NCI-H82 (cell line): Measurements from ENCODE around the gene PIPOX.
A peak's percentile ranks its signal among the peaks of the same experiment; 100 is the strongest.
"Not testable (repeated sequence)": the region's sequence is repeated elsewhere in the genome, so short reads cannot be mapped to it uniquely, and the experiment has no call there.

Experiments used
- DNase-seq: peaks from one replicate; lab custom pipeline; 2025; lab: John Stamatoyannopoulos, UW

Gene PIPOX

DNA sequence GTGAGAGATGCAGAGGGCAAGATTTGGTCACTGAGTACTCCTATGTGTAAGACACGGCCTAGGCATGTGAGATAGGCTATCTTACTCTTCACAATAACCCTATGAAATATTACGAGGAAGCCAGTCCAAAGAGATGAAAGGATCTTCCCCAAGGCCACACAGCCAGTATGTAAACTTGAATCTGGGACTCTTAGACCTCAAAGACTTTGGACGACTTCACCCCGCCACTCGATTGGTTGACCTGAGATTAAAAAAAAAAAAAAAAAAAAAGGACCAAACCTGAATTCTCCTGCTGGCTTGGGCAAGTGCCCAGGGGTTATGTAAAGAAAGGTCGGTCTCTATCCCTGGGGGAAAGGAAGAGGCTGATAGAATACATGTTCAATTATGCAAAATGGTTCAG lies 33.1 kb downstream of the PIPOX start:
- DNase-seq: no peak

GRCh38 chr17:29076722-29077121 lies 33.8 kb downstream of the PIPOX start:
- no peak for DNase-seq

GRCh38 chr17:29077320-29077719 lies 34.4 kb downstream of the PIPOX start:
- DNase-seq: no peak

DNA sequence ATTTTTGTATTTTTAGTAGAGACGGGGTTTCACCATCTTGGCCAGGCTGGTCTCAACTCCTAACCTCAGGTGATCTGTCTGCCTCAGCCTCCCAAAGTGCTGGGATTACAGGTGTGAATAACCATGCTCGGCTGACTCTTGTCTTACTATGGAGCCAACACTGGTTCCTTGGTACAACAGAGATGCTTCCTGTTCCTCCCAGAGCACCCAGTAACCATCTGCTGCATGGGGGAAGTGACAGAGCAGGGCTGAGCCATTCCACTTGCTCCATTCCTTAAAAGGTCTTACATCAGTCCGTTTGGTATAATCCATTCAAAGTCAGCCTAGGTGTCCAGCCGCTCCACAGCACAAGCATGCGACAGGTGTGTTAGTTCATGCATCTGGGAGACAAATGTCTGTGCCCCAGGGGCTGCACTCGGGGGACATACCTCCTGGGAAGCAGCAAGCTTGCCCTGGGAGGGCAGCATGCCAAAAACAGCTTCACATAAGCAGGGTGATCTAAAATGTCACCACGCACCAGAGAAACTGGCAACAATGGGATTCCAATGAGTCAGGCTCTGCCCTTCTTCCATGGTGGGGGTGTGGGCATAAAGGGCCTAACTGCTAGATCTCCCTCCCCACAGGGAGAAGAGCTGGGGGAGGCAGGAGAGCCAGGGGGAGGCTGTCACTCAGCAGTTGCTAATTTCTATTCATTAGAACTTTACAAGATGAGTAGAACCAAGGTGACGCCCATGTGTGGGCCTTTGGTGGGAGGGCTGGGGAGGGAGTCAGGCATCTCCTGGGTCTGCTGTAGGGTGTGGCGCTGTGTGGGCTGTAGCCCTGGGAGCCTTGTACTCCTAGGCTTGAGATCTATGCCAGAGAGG lies 35.5 kb downstream of the PIPOX start:
- peak; percentile 68 for DNase-seq

GRCh38 chr17:29079433-29079832 lies 36.5 kb downstream of the PIPOX start:
- DNase-seq: no peak

- no peak for DNase-seq
Observed at GRCh38 chr17:29079887-29080286, 36.9 kb downstream of the PIPOX start.

DNA sequence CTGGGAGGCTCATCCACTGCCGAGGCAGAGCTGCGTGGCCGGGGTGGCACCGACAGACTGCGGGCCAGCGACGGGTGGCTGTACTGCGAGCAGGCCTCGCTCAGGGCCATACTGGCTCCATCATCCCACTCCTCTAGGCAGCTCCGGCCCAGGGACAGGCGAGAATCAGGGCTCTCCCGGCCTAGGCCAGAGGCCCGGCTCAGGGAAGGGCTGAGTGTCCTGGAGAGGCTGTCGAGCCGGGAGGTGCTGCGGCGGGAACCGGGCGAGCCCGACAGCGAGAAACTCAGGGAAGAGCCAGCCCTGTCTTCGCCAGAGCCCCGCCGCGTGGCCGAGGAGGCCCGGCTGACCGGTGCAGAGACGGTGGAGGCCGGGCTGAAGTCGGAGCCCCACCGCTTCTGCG lies 37.4 kb downstream of the PIPOX start:
- DNase-seq: no peak

- DNase-seq: no peak
Observed at GRCh38 chr17:29080965-29081364, 38.0 kb downstream of the PIPOX start.

DNA sequence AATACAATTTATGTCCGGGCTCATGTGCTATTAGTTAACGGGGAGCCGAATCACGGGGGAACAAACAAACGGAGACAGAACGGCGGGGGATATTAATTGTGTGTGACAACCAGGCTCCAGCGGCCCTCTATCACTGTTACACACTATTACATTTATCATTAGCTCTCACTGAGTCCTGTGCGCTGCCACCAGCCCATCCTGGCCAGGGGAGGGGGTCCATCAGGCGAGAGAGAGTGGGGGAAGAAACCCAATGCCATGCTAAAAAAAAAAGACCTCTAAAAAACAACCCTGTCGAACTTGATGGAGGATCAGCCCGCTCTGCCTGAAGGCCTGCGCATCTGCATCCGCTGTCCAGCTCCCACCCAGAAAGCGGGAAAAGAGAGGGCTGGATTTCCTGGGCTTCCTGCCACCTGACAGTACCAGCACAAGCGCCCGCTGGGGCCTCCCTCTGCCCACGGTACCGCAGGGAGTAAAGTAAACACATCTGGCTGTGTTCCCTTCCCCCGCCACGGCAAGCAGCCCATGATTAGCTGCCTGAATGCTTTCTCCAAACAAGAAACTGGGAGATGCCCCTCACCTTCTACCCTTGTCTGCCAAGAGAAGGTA lies 41.7 kb downstream of the PIPOX start:
- peak; percentile 56 for DNase-seq

DNA sequence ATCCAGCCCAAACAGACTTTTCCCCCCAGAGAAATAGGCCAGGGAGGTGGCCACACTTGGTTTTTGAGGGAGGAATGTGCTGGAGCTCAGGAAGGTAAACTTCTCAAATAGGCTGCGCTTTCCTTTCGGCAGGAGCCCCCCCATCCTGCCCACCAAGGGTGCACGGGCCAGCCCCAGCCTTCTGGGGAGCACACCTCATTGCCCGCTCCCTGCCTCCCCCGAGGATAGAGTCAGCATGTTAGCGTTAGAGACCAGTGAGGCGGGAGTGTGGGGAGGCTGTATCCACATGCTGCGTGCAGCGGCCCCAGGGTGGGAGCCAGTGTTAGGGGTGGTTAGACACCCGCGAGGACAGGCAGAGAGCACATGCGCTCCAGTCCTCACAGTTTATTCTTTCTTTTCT lies 42.3 kb downstream of the PIPOX start:
- DNase-seq: no peak

GRCh38 chr17:29086628-29087332 lies 43.8 kb downstream of the PIPOX start:
- DNase-seq: no peak

DNA sequence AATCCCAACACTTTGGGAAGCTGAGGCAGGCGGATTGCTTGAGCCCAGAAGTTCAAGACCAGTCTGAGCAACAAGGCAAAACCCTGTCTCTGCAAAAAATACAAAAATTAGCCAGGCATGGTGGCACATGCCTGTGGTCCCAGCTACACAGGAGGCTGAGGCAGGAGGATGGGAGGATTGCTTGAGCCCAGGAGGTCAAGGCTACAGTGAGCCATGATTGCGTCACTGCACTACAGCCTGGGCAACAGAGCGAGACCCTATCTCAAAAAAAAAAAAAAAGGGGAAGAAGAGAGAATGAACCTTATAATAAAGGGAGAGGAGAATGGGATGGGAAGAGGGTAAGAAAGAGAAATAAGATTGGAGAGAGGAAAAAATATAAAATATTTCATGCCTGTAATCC lies 45.8 kb downstream of the PIPOX start:
- DNase-seq: not testable (repeated sequence)

GRCh38 chr17:29089601-29090044 lies 46.7 kb downstream of the PIPOX start:
- no peak for DNase-seq

GRCh38 chr17:29090108-29090507 lies 47.2 kb downstream of the PIPOX start:
- no peak for DNase-seq

DNA sequence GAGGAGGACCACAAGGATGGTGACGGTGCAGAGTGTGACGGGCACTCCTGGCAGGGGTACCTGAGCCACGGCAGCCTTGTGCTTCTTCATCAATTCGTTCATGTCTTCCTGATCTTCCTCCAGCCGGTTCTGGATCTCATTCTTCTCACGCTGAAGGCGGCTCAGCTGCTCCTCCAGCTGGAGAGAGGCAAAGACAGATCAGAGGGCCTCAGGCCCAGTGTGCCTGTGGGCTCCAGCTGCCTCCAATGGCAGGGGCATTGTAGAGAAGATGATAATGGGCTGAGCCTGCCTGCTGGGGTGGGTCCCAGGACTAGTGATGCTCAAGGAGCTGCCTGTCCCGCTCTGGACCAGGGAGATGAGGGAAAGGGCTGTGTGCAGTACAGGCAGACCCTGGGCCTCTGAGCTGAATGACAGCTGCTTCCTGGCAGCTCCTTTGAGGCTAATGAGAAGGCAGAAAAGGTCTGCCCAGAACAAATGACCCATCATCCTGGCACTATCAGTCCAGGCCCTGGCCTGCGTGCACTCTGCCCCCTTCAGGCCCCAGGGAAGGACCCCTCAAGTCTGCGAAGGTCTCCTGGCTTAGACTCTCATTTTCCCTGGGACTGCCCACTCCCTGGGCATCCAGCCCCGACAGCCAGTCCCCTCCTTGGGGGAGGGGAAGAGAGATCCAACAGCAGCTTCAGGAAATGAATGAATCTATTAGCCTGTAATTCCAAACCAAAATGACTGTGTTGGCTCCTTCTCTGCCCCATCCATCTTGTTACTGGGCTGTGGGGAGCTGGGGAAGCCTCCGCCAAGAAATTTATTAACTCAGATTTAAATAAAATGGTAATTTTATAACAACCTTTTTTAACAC lies 48.0 kb downstream of the PIPOX start:
- peak; percentile 55 for DNase-seq

DNA sequence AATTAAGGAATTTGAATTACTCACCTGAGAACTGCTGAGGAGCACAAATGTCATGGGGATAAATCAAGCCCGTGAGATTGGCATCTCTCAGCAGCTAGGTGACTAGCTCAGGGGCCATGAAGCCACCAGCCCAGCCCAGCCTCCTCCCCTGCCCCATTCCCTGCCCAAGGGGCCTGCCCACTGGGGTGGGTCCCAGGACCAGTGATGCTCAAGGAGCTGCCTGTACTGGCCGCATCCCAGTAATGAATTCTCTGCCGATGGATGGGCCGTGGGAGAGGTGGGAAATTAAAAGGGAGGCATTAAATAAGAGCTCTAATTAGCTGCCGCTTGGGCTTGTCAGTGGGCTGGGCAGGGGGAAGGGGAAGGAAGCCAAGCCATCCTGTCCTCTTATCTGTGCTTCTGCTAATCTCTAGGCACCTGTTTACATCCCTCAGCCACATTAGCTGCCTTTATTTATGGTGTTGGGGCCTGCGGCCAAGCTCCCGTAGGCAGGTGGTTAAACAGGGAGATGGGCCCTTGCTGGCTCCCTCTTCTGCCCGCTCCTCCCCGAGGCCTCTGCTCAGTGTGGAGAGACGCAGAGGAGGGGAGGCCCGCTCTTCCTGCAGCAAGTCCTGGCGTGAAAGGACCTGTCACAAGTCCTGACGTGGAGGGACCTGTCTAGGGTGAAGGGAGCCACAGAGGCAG lies 48.8 kb downstream of the PIPOX start:
- peak; percentile 92 for DNase-seq

DNA sequence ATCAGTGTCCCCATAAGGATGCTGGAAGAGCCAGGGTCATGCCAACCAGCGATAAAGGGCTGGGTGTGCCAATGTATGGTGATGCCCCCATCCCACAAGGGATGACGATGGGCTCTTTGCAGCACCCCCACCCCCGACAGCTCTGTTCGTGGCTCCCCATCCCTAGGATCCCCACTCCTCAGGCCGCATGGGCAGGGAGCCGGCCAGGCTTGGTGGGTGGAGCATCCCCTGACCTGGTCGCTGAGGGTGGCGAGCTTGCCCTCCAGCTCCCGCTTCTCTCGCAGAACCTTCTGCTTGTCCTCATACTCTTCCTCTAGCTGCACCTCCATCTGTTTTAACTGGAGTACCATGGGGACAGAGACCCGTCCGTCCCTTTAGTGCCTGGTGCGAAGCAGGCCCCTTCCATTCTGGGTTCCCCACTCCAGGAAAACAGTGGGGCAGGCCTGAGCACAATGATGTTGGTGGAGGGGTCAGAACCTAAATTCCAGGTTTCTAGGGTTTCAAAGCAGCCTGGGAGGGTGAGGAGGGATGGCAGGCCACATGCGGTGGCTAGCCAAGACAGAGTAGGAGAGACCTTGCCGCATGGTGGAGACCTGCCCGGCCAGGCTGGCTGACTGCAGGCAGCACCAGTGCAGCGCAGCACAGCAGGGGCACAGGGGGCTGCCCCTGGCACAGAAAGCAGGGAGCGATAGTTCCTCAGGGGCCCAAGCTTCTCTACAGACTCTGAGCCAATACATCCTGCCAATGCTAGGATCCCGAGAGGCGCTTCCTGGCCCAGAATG lies 50.3 kb downstream of the PIPOX start:
- no peak for DNase-seq

GRCh38 chr17:29094101-29094708 lies 51.3 kb downstream of the PIPOX start:
- no peak for DNase-seq

DNA sequence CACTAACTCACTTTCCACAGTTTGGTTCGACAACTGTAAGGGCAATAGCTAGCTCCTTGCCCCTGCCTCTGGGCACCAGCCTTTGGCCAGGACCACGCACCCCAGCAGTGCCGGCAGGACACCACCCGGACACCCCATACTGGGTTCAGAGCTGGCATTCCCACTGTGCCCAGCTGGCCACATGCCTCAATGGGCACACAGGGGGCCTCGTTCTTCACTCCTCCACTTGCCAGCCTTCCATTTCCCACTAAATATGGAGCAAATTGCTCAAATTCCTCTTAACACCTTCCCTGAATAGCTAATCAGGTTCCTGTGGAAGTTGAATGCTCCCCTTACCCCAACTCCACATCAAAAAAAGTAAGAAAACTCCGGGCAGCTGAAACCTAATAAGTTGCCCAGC lies 52.5 kb downstream of the PIPOX start:
- DNase-seq: no peak

- peak; percentile 81 for DNase-seq
Observed at GRCh38 chr17:29096094-29096493, 53.2 kb downstream of the PIPOX start.
